ENCODE data around the gene PIGO. TPM values are rescaled to one million over a fixed set of nuclear protein-coding genes. Genes with fewer than 3 reads are reported as not detected.

The PIGO gene
- total and polyA plus RNA-seq, 2 of the 8 experiments (the other 6 are each of a cell fraction or from before 2014, with no cell fraction given), result 20.5 to 31.3 TPM

GRCh38 chr9:35102769-35103659 lies 6.6 kb upstream of the PIGO start, which contains the start of gene STOML2 (continued):
- TF ChIP-seq RXRA (IDR thresholded peaks at IDR 0.05; ENCODE audit: insufficient read depth, low read depth, low read length) (no peak), BCL11A (IDR thresholded peaks at IDR 0.05; ENCODE audit: low read depth in 2 of 2, low read length in 2 of 2) (no peak), POU5F1 (IDR thresholded peaks at IDR 0.05; ENCODE audit: low read depth, low read length) (no peak), KDM4A (IDR thresholded peaks at IDR 0.05; ENCODE audit: low read depth, low read length, severe bottlenecking) (peak; percentile 49)
